HG03108 (cell line): ENCODE results near the gene TLR9.

Experiments
- ATAC-seq: cut with Tn5 transposase; IDR thresholded peaks from one replicate; pipeline ENCODE4 v1.9.1; 2021; ENCODE audit warnings: moderate library complexity; ENCODE audit not compliant: unreplicated experiment

The TLR9 gene

DNA sequence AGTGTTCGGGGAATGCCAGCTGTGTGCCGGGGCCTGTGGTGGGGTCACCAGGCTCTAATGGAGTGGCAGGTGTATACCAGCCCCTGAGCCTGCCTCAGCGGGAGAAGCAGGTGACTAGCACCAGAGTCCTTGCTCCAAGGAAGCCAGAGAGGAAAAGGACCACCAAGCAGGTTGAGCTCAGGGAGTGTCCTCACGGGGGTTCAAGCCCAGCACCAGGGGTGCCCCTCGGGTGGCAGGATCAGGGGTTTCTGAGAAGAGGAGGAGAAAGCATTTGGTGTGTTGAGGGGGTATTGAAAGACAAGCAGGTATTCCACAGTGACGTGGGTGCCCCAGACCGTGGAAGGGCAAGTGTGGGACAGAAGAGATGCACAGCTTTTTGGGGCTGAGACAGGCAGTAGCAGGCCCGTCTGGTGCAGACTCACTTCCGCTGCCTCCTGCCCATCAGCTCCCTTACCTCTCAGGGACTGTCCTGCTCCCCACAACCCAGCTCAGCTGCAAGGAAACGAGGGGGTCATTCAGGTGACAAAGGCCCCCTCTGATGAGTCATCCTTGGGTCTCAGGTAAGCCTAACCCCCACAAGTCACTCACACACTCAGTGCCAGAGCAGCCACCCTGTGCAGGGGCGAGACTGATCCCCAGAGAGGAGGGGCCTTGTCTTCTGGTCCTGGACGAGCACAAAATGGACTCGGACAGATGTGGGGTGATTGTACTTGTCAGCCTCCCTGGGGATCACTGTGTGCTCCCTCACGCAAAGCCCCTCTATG is 49.8 kb downstream of the TLR9 start:
- ATAC-seq = no peak

DNA sequence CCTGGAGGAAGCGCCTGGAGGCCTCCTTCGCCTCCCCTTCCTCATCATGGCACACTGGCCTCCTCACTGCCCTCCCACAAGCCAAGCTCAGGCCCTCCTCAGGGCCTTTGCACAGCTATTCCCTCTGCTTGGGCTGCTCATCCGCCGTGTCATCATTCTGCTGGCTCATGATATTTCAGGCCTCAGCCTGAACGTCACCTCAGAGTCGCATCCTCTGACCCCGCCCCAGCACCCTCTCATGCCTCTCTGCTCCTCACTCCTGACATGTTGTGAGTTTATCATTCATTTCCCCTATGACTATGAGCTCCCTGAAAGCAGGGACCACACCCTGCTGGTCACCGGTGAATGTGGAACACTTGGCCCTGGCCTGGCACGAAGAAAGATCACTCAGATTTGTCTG is 50.5 kb downstream of the TLR9 start:
- no peak for ATAC-seq

DNA sequence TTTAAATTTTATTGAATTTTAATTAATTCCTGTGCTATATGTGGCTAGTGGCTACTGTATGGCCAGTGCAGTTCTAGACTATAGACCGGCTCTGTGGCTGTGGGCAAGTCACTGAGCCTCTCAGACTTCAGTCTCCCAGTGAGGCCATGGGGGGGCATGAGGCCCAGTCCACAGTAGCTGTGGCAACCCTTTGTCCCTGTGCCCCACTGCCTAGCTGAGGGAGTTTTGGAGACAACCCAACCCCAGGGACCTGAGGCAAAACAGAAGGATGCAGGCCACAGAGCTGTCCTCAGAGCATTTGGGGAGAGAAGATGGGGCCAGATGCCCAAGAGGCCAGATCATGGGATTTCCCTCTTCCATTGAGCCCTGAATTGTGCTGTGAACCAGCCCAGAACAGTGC is 52.3 kb downstream of the TLR9 start:
- ATAC-seq = no peak

DNA sequence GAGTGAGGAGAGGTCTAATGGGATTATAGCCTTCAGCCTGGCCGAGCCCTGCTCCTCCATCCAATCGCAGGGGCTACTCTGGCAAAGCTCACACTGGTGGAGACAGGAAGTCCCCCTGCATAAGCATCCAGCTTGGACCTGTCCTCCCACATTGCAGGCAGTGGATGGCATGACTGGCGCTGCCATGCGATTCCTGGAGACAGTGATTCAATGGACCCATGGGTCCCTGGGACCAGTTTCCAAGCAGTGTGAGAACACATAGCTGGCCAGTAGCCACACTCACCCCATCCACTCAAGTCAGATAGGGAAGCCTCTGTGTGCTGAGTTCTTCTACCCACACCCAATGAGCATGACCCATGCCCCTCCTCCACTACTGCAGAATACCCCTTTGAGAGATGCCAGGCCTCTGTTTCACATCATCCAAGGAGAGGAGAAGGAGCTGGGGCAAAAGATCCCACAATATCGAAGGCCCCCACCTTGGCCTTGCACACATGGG is 53.1 kb downstream of the TLR9 start:
- ATAC-seq = no peak

DNA sequence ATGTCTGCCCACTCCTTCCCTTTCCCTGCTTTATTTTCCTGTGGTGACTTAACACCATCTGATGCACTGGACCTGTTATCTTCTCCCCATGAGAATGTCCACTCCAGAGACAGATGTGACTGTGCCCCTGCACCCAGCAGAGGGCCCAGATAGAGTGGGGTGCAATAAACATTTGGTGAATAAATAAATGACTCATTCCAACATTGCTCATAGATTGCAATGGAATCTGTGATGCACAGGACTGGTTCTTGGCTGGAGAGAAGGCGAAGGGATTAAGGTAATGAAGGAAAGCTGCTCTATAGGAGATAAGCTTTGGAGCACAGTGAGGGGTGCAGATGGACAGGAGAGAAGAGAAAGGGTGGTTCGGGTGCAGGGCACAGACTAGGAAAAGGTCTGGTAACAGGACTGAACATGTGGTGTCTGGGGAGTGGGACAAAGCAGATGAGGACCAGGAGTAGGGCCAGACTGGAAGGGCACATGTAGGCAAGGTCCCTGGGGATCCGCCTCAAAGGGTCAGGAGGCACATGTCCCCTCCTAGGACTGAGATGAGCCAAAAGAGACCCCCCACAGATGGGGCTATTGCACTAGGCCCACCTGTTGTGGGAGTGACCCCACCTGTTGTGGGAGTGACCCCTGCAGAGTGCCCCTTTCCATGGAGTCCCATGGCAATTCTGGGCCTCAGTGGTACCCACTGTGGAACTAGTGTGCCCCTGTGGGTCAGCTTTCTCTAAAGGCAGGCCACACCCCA is 53.8 kb downstream of the TLR9 start:
- no peak for ATAC-seq
